A673 (cell line): Measurements from ENCODE around the gene CACNA2D2. TPM values are rescaled to one million over a fixed set of nuclear protein-coding genes. Genes with fewer than 3 reads are reported as not detected.

Experiments used
- BruUV-seq: library from RNA; stranded (reverse); fragments of 400-500 nt; replicated peaks from 2 replicates; lab custom pipeline; 2021; lab: Mats Ljungman, UMichigan
- CTCF ChIA-PET: fragments of 300-600 bp; sonication (Branson Sonifier 250); formaldehyde crosslinking; loops from one replicate; lab custom pipeline; 2022; ENCODE audit warnings: antibody characterized with exemption; lab: Charles Lee
- POLR2A ChIA-PET: fragments of 300-600 bp; sonication (Branson Sonifier 250); formaldehyde crosslinking; loops from one replicate; lab custom pipeline; 2022; ENCODE audit warnings: antibody characterized with exemption; ENCODE audit not compliant: low non-redundant PET; lab: Charles Lee
- DNase-seq: peaks from one replicate; pipeline ENCODE4 v3.0.0-alpha.2; 2015; ENCODE audit warnings: low spot score
- H3K27ac ChIP-seq: fragments of 200-600 bp; sonication (generic); 2 replicates; pipeline ENCODE4 v1.5.1; 2016; ENCODE audit warnings: mixed run types, low read depth, mild to moderate bottlenecking, mixed read lengths, antibody characterized with exemption, low read length; ENCODE audit not compliant: poor library complexity, severe bottlenecking
- H3K27me3 ChIP-seq: fragments of 200-600 bp; sonication (generic); replicated peaks from 2 replicates; pipeline ENCODE4 v1.6.1; 2017; ENCODE audit warnings: mixed run types, low read depth, mild to moderate bottlenecking, mixed read lengths, antibody characterized with exemption, low read length; ENCODE audit not compliant: insufficient read depth, poor library complexity
- H3K36me3 ChIP-seq: fragments of 200-600 bp; sonication (generic); 2 replicates; pipeline ENCODE4 v1.6.1; 2016; ENCODE audit warnings: mixed run types, mild to moderate bottlenecking, mixed read lengths, antibody characterized with exemption, low read length; ENCODE audit not compliant: insufficient read depth, poor library complexity, severe bottlenecking
- H3K4me1 ChIP-seq: fragments of 200-600 bp; sonication (generic); 2 replicates; pipeline ENCODE4 v1.6.1; 2017; ENCODE audit warnings: mixed run types, mild to moderate bottlenecking, mixed read lengths, antibody characterized with exemption, low read length; ENCODE audit not compliant: insufficient read depth, poor library complexity, severe bottlenecking
- H3K4me3 ChIP-seq: fragments of 200-600 bp; sonication (generic); 2 replicates; pipeline ENCODE4 v1.5.1; 2016; ENCODE audit warnings: low read depth, mixed run types, mild to moderate bottlenecking, mixed read lengths, low read length; ENCODE audit not compliant: poor library complexity, severe bottlenecking
- H3K9me3 ChIP-seq: fragments of 200-600 bp; sonication (generic); 2 replicates; pipeline ENCODE4 v1.6.1; 2016; ENCODE audit warnings: mixed run types, low read depth, mild to moderate bottlenecking, mixed read lengths, antibody characterized with exemption, low read length; ENCODE audit not compliant: poor library complexity, severe bottlenecking
- CTCF ChIP-seq: fragments of 300-800, 200-600 bp; sonication (generic); conservative IDR thresholded peaks from 2 replicates; pipeline ENCODE4 v1.5.1; 2017; ENCODE audit warnings: low read depth, mild to moderate bottlenecking, antibody characterized with exemption, low read length, moderate library complexity, mixed read lengths
- EZH2 ChIP-seq: fragments of 200-600 bp; sonication (generic); IDR thresholded peaks from 2 replicates; pipeline ENCODE4 v1.6.1; 2017; ENCODE audit warnings: borderline replicate concordance, low read depth, mild to moderate bottlenecking, mixed read lengths, antibody characterized with exemption, low read length; ENCODE audit not compliant: poor library complexity, severe bottlenecking
- intact Hi-C: fragments of 100-400 bp; cut with micrococcal nuclease; formaldehyde crosslinking; loops from one replicate; pipeline ENCODE4 v1.10.0; 2022; ENCODE audit not compliant: unreplicated experiment
- total RNA-seq: library from RNA; stranded (reverse); gene quantifications from 2 replicates; pipeline ENCODE4 v1.2.3, GENCODE V29; 2021

CACNA2D2 gene
- total RNA-seq, 1 experiment from 2014 or later = 0.17 TPM

GRCh38 chr3:50390508-50391224, 112.8 kb downstream of the CACNA2D2 start:
- intact Hi-C loops = no loop called here
- no peak for TF ChIP-seq CTCF
- TF ChIP-seq EZH2 = no peak
- Histone ChIP-seq H3K36me3 (no peaks in the 10 kb centered on the region), H3K27ac (no peak overlapping the region), H3K9me3 (no peaks in the 10 kb centered on the region), H3K27me3 (no peaks in the 10 kb centered on the region), H3K4me1 (no peaks in the 10 kb centered on the region), H3K4me3 (no peak overlapping the region)
- DNase-seq = no peak
- CTCF ChIA-PET = no interaction called here
- BruUV-seq = no TSS peak
- POLR2A ChIA-PET = no interaction called here

GRCh38 chr3:50389414-50389767, 114.0 kb downstream of the CACNA2D2 start:
- POLR2A ChIA-PET = no interaction called here
- intact Hi-C loops = no loop called here
- H3K4me1 ChIP-seq = no peaks in the 10 kb centered on the region
- H3K27ac ChIP-seq = no peak overlapping the region
- CTCF ChIA-PET = no interaction called here
- BruUV-seq = no TSS peak
- no peaks in the 10 kb centered on the region for H3K9me3 ChIP-seq
- TF ChIP-seq CTCF (no peak), EZH2 (no peak)
- no peak overlapping the region for H3K4me3 ChIP-seq
- H3K27me3 ChIP-seq = no peaks in the 10 kb centered on the region
- no peaks in the 10 kb centered on the region for H3K36me3 ChIP-seq
- no peak for DNase-seq

GRCh38 chr3:50388720-50389413, 114.6 kb downstream of the CACNA2D2 start:
- BruUV-seq = no TSS peak
- no peak for DNase-seq
- Histone ChIP-seq H3K27ac (no peak overlapping the region), H3K27me3 (no peaks in the 10 kb centered on the region), H3K36me3 (no peaks in the 10 kb centered on the region), H3K9me3 (no peaks in the 10 kb centered on the region), H3K4me3 (no peak overlapping the region), H3K4me1 (no peaks in the 10 kb centered on the region)
- CTCF ChIA-PET = no interaction called here
- TF ChIP-seq CTCF (no peak), EZH2 (no peak)
- POLR2A ChIA-PET = no interaction called here
- intact Hi-C loops = no loop called here
